ENCODE measurements around the gene TXNDC2.

The TXNDC2 gene

DNA sequence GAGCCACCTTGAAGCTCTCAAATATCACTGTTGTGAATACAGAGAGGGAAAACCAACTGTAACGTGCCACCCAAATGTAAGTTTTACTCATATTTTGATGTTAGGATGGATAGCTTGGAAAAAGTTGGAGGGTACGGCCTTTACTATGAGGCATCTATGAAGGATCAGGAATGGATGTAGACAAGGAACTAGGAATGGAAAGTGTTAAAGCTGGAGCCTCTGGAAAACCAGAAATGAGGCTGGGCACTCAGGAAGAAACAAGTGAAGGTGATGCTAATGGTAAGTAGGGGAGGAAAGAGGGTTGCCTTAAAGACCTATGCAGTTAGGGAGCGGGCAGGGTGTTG lies 204 bp downstream of the TXNDC2 start:
- no peak for TF ChIP-seq FOXP2 (optimal IDR thresholded peaks at IDR 0.05; ENCODE audit: borderline replicate concordance, extremely low read depth, extremely low read length, insufficient read depth)
- TF ChIP-seq TAF1 (IDR thresholded peaks at IDR 0.05; ENCODE audit: borderline replicate concordance, insufficient read depth, low read length): no peak
- no peak for TF ChIP-seq REST (IDR thresholded peaks at IDR 0.05; ENCODE audit: insufficient read depth in 1 of 2, low read depth in 2 of 2, low read length in 2 of 2)
- TF ChIP-seq SIN3A (IDR thresholded peaks at IDR 0.05; ENCODE audit: borderline replicate concordance, insufficient read depth, low read length): no peak
- TF ChIP-seq POLR2AphosphoS5 (IDR thresholded peaks at IDR 0.05; ENCODE audit: low read depth, low read length): no peak

- TF ChIP-seq TAF1 (IDR thresholded peaks at IDR 0.05; ENCODE audit: borderline replicate concordance, insufficient read depth, low read length): no peak
- TF ChIP-seq REST (IDR thresholded peaks at IDR 0.05; ENCODE audit: insufficient read depth in 1 of 2, low read depth in 2 of 2, low read length in 2 of 2): no peak
- no peak for TF ChIP-seq SIN3A (IDR thresholded peaks at IDR 0.05; ENCODE audit: borderline replicate concordance, insufficient read depth, low read length)
- no peak for TF ChIP-seq POLR2AphosphoS5 (IDR thresholded peaks at IDR 0.05; ENCODE audit: low read depth, low read length)
Measured at GRCh38 chr18:9887992-9888391, 2.2 kb downstream of the TXNDC2 start.

DNA sequence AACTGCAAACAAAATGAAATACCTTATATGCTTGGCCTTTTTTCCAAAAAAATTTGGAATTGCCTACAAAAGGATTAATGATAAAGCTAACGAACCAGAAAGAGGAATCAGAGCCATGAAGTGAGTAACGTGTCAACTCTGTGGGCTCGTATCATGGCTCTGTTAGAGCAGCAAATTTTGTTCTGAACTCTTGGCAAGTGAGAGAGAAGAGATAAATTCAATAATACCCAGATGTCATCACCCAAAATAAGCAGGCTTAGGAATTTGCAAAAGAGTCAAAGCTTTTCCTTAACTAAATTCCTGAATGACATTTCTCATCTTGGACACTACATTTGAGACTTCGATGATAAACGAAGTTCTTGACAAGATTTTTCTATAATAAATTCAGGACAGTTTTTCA lies 4.4 kb downstream of the TXNDC2 start:
- TF ChIP-seq TAF1 (IDR thresholded peaks at IDR 0.05; ENCODE audit: borderline replicate concordance, insufficient read depth, low read length) (no peak), POLR2AphosphoS5 (IDR thresholded peaks at IDR 0.05; ENCODE audit: low read depth, low read length) (no peak), REST (IDR thresholded peaks at IDR 0.05; ENCODE audit: insufficient read depth in 1 of 2, low read depth in 2 of 2, low read length in 2 of 2) (no peak), FOXP2 (optimal IDR thresholded peaks at IDR 0.05; ENCODE audit: borderline replicate concordance, extremely low read depth, extremely low read length, insufficient read depth) (no peak), SIN3A (IDR thresholded peaks at IDR 0.05; ENCODE audit: borderline replicate concordance, insufficient read depth, low read length) (no peak)

GRCh38 chr18:9890957-9891356 lies 5.2 kb downstream of the TXNDC2 start:
- no peak for TF ChIP-seq SIN3A (IDR thresholded peaks at IDR 0.05; ENCODE audit: borderline replicate concordance, insufficient read depth, low read length)
- no peak for TF ChIP-seq POLR2AphosphoS5 (IDR thresholded peaks at IDR 0.05; ENCODE audit: low read depth, low read length)
- no peak for TF ChIP-seq TAF1 (IDR thresholded peaks at IDR 0.05; ENCODE audit: borderline replicate concordance, insufficient read depth, low read length)
- no peak for TF ChIP-seq FOXP2 (optimal IDR thresholded peaks at IDR 0.05; ENCODE audit: borderline replicate concordance, extremely low read depth, extremely low read length, insufficient read depth)
- no peak for TF ChIP-seq REST (IDR thresholded peaks at IDR 0.05; ENCODE audit: insufficient read depth in 1 of 2, low read depth in 2 of 2, low read length in 2 of 2)

GRCh38 chr18:9894454-9895068 lies 8.8 kb downstream of the TXNDC2 start:
- no peak for TF ChIP-seq TAF1 (IDR thresholded peaks at IDR 0.05; ENCODE audit: borderline replicate concordance, insufficient read depth, low read length)
- no peak for TF ChIP-seq POLR2AphosphoS5 (IDR thresholded peaks at IDR 0.05; ENCODE audit: low read depth, low read length)
